HCT116 (cell line): ENCODE results near the gene SHC2. TPM values are rescaled to one million over a fixed set of nuclear protein-coding genes. Genes with fewer than 3 reads are reported as not detected.

ENCODE experiments used
- ATAC-seq: fragments of 200-7000 bp; cut with Tn5 transposase; 2 replicates; pipeline ENCODE4 v1.9.1; 2020; ENCODE audit warnings: mild to moderate bottlenecking, moderate library complexity
- BruUV-seq: library from RNA; stranded (reverse); fragments of 400-500 nt; replicated peaks from 2 replicates; lab custom pipeline; 2021; lab: Mats Ljungman, UMichigan
- CTCF ChIA-PET: fragments of 300-600 bp; sonication (Branson Sonifier 250); formaldehyde crosslinking; loops from one replicate; lab custom pipeline; 2021; ENCODE audit warnings: antibody characterized with exemption; lab: Charles Lee
- POLR2A ChIA-PET: fragments of 300-600, 350-600 bp; sonication (Branson Sonifier 250); formaldehyde crosslinking; loops from one replicate; lab custom pipeline; 2021; ENCODE audit warnings: antibody characterized with exemption; lab: Charles Lee
- RAD21 ChIA-PET, 2 experiments: fragments of 300-600 bp; sonication (Branson Sonifier 250); formaldehyde crosslinking; loops; one replicate each; lab custom pipeline; 2023; ENCODE audit warnings: low total read pairs in 2 of 2; ENCODE audit not compliant: uncharacterized antibody in 2 of 2, unreplicated experiment in 2 of 2, low non-redundant PET in 1 of 2; lab: Charles Lee
- DNase-seq: peaks from one replicate; pipeline ENCODE4 v3.0.0-alpha.2; 2010; ENCODE audit warnings: low read depth, low spot score
- H2AFZ ChIP-seq: fragments of 200-600 bp; shearing (Covaris generic), sonication (generic); 2 replicates; pipeline ENCODE4 v1.6.1; 2017; ENCODE audit warnings: low read depth, mixed run types, mixed read lengths, antibody characterized with exemption, low read length; ENCODE audit not compliant: poor library complexity, severe bottlenecking
- H3K27ac ChIP-seq: 2 replicates; pipeline ENCODE4 v1.5.1; 2012; ENCODE audit warnings: low read depth, low read length
- H3K27me3 ChIP-seq: fragments of 200-600 bp; sonication (generic); 2 replicates; pipeline ENCODE4 v1.6.1; 2016; ENCODE audit warnings: mixed run types, low read length, mixed read lengths; ENCODE audit not compliant: insufficient read depth
- H3K36me3 ChIP-seq, 2 experiments: fragments of 200-500 bp in 1 of 2; fragments of 200-600 bp in 1 of 2; sonication (Bioruptor generic) in 1 of 2; sonication (generic) in 1 of 2; 2 replicates each; pipeline versions ENCODE4 v1.5.1 to v1.6.1; 2014 to 2016; ENCODE audit warnings: low read length in 2 of 2, inconsistent platforms in 1 of 2, mixed read lengths in 1 of 2, mixed run types in 1 of 2; ENCODE audit not compliant: insufficient read depth in 2 of 2, control insufficient read depth in 1 of 2
- H3K4me1 ChIP-seq, 2 experiments: fragments of 200-600 bp in 1 of 2; sonication (generic) in 1 of 2; 2 replicates each; pipeline versions ENCODE4 v1.5.1 to v1.6.1; 2012 to 2017; ENCODE audit warnings: low read length in 2 of 2, inconsistent platforms in 1 of 2, mild to moderate bottlenecking in 1 of 2, mixed read lengths in 1 of 2, mixed run types in 1 of 2, moderate library complexity in 1 of 2; ENCODE audit not compliant: insufficient read depth in 2 of 2, control insufficient read depth in 1 of 2
- H3K4me2 ChIP-seq: fragments of 200-600 bp; sonication (generic); 2 replicates; pipeline ENCODE4 v1.6.1; 2017; ENCODE audit warnings: mixed run types, low read length, mixed read lengths
- H3K4me3 ChIP-seq, 2 experiments: fragments of 200-600 bp in 1 of 2; sonication (generic) in 1 of 2; replicated peaks in 1 of 2; 2 replicates each; pipeline ENCODE4 v1.5.1; 2011 to 2016; ENCODE audit warnings: low read length in 2 of 2, control low read depth in 1 of 2, low read depth in 1 of 2, mild to moderate bottlenecking in 1 of 2, mixed read lengths in 1 of 2, mixed run types in 1 of 2
- H3K79me2 ChIP-seq: fragments of 200-600 bp; sonication (generic); 2 replicates; pipeline ENCODE4 v1.6.1; 2017; ENCODE audit warnings: mild to moderate bottlenecking, mixed run types, low read length, moderate library complexity, mixed read lengths; ENCODE audit not compliant: insufficient read depth
- H3K9ac ChIP-seq: fragments of 200-600 bp; sonication (generic); 2 replicates; pipeline ENCODE4 v1.6.1; 2016; ENCODE audit warnings: low read length, mixed read lengths
- H3K9me2 ChIP-seq: fragments of 200-600 bp; sonication (generic), shearing (Covaris generic); 2 replicates; pipeline ENCODE4 v1.6.1; 2017; ENCODE audit warnings: mixed run types, mild to moderate bottlenecking, moderate library complexity; ENCODE audit not compliant: insufficient read depth
- H3K9me3 ChIP-seq, 2 experiments: fragments of 200-500 bp in 1 of 2; fragments of 200-600 bp in 1 of 2; sonication (Bioruptor generic) in 1 of 2; sonication (generic) in 1 of 2; 2 replicates each; pipeline ENCODE4 v1.6.1; 2014 to 2017; ENCODE audit warnings: low read length in 2 of 2, mixed read lengths in 2 of 2, inconsistent platforms in 1 of 2, low read depth in 1 of 2, mild to moderate bottlenecking in 1 of 2, mixed run types in 1 of 2, moderate library complexity in 1 of 2; ENCODE audit not compliant: control insufficient read depth in 1 of 2, insufficient read depth in 1 of 2
- H4K20me1 ChIP-seq: fragments of 200-600 bp; sonication (generic), shearing (Covaris generic); 2 replicates; pipeline ENCODE4 v1.6.1; 2017; ENCODE audit warnings: mixed run types, mild to moderate bottlenecking, moderate library complexity; ENCODE audit not compliant: insufficient read depth
- CBX3 ChIP-seq: IDR thresholded peaks from 2 replicates; pipeline ENCODE4 v1.6.1; 2012; ENCODE audit warnings: low read depth
- CEBPB ChIP-seq: IDR thresholded peaks from 2 replicates; pipeline ENCODE4 v1.6.1; 2012; ENCODE audit warnings: low read depth
- ELF1 ChIP-seq: IDR thresholded peaks from 2 replicates; pipeline ENCODE4 v1.6.1; 2012; ENCODE audit warnings: low read depth, borderline replicate concordance
- EZH2phosphoT487 ChIP-seq: fragments of 200-600 bp; IDR thresholded peaks from 2 replicates; pipeline ENCODE4 v1.6.1; 2018; ENCODE audit warnings: antibody characterized with exemption, borderline replicate concordance
- FOSL1 ChIP-seq: IDR thresholded peaks from 2 replicates; pipeline ENCODE4 v1.6.1; 2012; ENCODE audit warnings: low read depth
- JUND ChIP-seq: IDR thresholded peaks from 2 replicates; pipeline ENCODE4 v1.6.1; 2012
- POLR2AphosphoS5 ChIP-seq: IDR thresholded peaks from 2 replicates; pipeline ENCODE4 v1.6.1; 2011; ENCODE audit warnings: mild to moderate bottlenecking, low read depth, low read length, moderate library complexity
- RAD21 ChIP-seq: IDR thresholded peaks from 2 replicates; pipeline ENCODE4 v1.6.1; 2012; ENCODE audit warnings: low read depth, mild to moderate bottlenecking
- SIN3A ChIP-seq: IDR thresholded peaks from 2 replicates; pipeline ENCODE4 v1.6.1; 2012; ENCODE audit warnings: low read depth
- SP1 ChIP-seq: IDR thresholded peaks from 2 replicates; pipeline ENCODE4 v1.6.1; 2012; ENCODE audit warnings: low read depth
- SRF ChIP-seq: IDR thresholded peaks from 2 replicates; pipeline ENCODE4 v1.6.1; 2012; ENCODE audit warnings: low read depth
- TCF7L2 ChIP-seq: IDR thresholded peaks from 2 replicates; pipeline ENCODE4 v1.7.0; 2011; ENCODE audit warnings: borderline replicate concordance, inconsistent platforms; ENCODE audit not compliant: insufficient read depth, insufficient read length; ENCODE audit errors: extremely low read depth
- YY1 ChIP-seq: IDR thresholded peaks from 2 replicates; pipeline ENCODE4 v1.6.1; 2011; ENCODE audit warnings: low read length, low read depth, moderate library complexity, mild to moderate bottlenecking; ENCODE audit not compliant: insufficient replicate concordance; ENCODE audit errors: extremely low read depth
- ZFX ChIP-seq: fragments of 450-650 bp; IDR thresholded peaks from 2 replicates; pipeline ENCODE4 v1.6.1; 2017
- ZNF274 ChIP-seq: fragments of 200-500 bp; sonication (Bioruptor generic); IDR thresholded peaks from 2 replicates; pipeline ENCODE4 v1.6.1; 2014; ENCODE audit warnings: mild to moderate bottlenecking, low read depth, low read length, inconsistent platforms
- intact Hi-C: fragments of 100-400 bp; cut with micrococcal nuclease; formaldehyde crosslinking; loops from 2 replicates; pipeline ENCODE4 v1.10.0; 2022
- total RNA-seq: library from RNA; stranded (reverse); gene quantifications from one replicate; pipeline ENCODE4 v1.2.1, GENCODE V29; 2021; ENCODE audit not compliant: unreplicated experiment
- TF ChIP-seq, protein P1 (sequence below): IDR thresholded peaks from 2 replicates; pipeline ENCODE4 v1.6.1; 2012
- TF ChIP-seq, protein P2 (sequence below): IDR thresholded peaks from 2 replicates; pipeline ENCODE4 v1.6.1; 2012
- TF ChIP-seq, protein P3 (sequence below), 3 experiments: fragments of 200-600 bp in 1 of 3; sonication (generic) in 1 of 3; IDR thresholded peaks in 2 of 3; conservative IDR thresholded peaks in 1 of 3; 2 replicates each; pipeline ENCODE4 v1.5.1; 2012 to 2017; ENCODE audit warnings: low read depth in 2 of 3, low read length in 2 of 3, antibody characterized with exemption in 1 of 3, borderline replicate concordance in 1 of 3, control low read depth in 1 of 3, mild to moderate bottlenecking in 1 of 3, mixed read lengths in 1 of 3, mixed run types in 1 of 3, moderate library complexity in 1 of 3; ENCODE audit not compliant: insufficient read depth in 1 of 3
- TF ChIP-seq, protein P4 (sequence below): IDR thresholded peaks from 2 replicates; pipeline ENCODE4 v1.6.1; 2012; ENCODE audit warnings: low read depth

SHC2 gene
- total RNA-seq, 1 experiment from 2014 or later: 2.5 TPM

DNA sequence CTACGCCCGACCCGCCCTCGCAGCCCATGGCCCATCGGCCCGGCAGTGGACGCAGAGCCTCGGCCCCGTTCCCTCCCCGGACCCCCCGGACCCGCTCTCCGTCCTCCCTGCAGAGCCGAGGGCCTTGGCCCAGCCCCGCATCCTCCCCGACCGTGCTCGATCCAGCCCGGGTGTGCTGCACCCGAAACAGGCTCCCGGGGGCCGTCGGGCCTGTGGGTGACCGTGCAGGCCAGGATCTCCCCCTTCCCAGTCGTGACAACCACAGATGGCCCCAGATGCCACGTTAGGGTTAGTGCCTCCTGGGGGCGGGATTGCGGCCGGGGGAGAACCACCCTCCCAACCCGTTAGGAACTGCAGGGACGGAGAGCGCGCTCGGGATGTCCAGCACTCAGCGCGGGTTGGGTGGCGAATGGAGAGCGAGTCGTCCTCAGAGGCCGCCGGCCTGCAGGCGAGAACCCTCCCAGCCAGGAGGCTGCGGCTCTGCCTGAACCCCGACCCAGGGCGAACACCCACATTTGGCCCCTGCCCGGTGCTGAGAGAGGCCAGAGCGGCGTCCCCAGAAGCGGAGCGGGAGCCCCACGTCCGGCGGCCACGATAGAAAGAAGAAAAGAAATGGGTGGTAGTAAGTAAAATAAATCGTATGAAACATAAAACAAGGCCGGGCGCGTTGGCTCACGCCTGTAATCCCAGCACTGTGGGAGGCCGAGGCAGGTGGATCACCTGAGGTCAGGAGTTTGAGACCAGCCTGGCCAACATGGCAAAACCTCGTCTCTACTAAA, 28.8 kb upstream of the SHC2 start:
- ChIA-PET POLR2A (interaction anchor here (0.6 to 0.9 kb wide), 2 partner anchors 17 to 200 kb away, joined by 3 to 4 read pairs; no protein-coding TSS in a partner anchor), RAD21 (no interaction called here), CTCF (interaction anchor here (0.6 to 0.9 kb wide), 3 partner anchors 10 to 21 kb away, joined by 3 to 6 read pairs (median 4); no protein-coding TSS in a partner anchor)
- Histone ChIP-seq H3K9ac (peak overlapping the region; percentile 98), H3K4me3 (peak overlapping the region; percentile 45 to 79), H3K4me1 (peaks cover 6 to 11% of the 10 kb centered on the region in 2 experiments), H3K4me2 (peak overlapping the region; percentile 85), H4K20me1 (no peaks in the 10 kb centered on the region), H3K9me2 (no peaks in the 10 kb centered on the region), H3K9me3 (no peaks in the 10 kb centered on the region; a peak in 1 of 4 replicates), H3K79me2 (no peaks in the 10 kb centered on the region), H3K27me3 (no peaks in the 10 kb centered on the region), H3K36me3 (no peaks in the 10 kb centered on the region), H2AFZ (no peak overlapping the region), H3K27ac (peak overlapping the region; percentile 100; the same call in 1 of the 2 replicates)
- TF ChIP-seq, protein P1, sequence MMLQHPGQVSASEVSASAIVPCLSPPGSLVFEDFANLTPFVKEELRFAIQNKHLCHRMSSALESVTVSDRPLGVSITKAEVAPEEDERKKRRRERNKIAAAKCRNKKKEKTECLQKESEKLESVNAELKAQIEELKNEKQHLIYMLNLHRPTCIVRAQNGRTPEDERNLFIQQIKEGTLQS: no peak
- TF ChIP-seq FOSL1 (no peak), ELF1 (no peak), JUND (no peak), SP1 (no peak), POLR2AphosphoS5 (no peak), ZNF274 (no peak), TCF7L2 (no peak), EZH2phosphoT487 (no peak), RAD21 (no peak), SRF (no peak), ZFX (no peak), SIN3A (no peak), CBX3 (no peak), YY1 (no peak), CEBPB (no peak)
- TF ChIP-seq, protein P2, sequence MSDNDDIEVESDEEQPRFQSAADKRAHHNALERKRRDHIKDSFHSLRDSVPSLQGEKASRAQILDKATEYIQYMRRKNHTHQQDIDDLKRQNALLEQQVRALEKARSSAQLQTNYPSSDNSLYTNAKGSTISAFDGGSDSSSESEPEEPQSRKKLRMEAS: no peak
- TF ChIP-seq, protein P3, sequence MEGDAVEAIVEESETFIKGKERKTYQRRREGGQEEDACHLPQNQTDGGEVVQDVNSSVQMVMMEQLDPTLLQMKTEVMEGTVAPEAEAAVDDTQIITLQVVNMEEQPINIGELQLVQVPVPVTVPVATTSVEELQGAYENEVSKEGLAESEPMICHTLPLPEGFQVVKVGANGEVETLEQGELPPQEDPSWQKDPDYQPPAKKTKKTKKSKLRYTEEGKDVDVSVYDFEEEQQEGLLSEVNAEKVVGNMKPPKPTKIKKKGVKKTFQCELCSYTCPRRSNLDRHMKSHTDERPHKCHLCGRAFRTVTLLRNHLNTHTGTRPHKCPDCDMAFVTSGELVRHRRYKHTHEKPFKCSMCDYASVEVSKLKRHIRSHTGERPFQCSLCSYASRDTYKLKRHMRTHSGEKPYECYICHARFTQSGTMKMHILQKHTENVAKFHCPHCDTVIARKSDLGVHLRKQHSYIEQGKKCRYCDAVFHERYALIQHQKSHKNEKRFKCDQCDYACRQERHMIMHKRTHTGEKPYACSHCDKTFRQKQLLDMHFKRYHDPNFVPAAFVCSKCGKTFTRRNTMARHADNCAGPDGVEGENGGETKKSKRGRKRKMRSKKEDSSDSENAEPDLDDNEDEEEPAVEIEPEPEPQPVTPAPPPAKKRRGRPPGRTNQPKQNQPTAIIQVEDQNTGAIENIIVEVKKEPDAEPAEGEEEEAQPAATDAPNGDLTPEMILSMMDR (IDR thresholded peaks at IDR 0.05 in 2 of 3, conservative IDR thresholded peaks at IDR 0.05 in 1 of 3; ENCODE audit: borderline replicate concordance in 1 of 3, insufficient read depth in 1 of 3, low read depth in 2 of 3, low read length in 2 of 3): no peak
- TF ChIP-seq, protein P4, sequence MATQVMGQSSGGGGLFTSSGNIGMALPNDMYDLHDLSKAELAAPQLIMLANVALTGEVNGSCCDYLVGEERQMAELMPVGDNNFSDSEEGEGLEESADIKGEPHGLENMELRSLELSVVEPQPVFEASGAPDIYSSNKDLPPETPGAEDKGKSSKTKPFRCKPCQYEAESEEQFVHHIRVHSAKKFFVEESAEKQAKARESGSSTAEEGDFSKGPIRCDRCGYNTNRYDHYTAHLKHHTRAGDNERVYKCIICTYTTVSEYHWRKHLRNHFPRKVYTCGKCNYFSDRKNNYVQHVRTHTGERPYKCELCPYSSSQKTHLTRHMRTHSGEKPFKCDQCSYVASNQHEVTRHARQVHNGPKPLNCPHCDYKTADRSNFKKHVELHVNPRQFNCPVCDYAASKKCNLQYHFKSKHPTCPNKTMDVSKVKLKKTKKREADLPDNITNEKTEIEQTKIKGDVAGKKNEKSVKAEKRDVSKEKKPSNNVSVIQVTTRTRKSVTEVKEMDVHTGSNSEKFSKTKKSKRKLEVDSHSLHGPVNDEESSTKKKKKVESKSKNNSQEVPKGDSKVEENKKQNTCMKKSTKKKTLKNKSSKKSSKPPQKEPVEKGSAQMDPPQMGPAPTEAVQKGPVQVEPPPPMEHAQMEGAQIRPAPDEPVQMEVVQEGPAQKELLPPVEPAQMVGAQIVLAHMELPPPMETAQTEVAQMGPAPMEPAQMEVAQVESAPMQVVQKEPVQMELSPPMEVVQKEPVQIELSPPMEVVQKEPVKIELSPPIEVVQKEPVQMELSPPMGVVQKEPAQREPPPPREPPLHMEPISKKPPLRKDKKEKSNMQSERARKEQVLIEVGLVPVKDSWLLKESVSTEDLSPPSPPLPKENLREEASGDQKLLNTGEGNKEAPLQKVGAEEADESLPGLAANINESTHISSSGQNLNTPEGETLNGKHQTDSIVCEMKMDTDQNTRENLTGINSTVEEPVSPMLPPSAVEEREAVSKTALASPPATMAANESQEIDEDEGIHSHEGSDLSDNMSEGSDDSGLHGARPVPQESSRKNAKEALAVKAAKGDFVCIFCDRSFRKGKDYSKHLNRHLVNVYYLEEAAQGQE: no peak
- no TSS peak for BruUV-seq
- DNase-seq: no peak
- intact Hi-C loops: no loop called here
- ATAC-seq: 0 out of 2 replicates have a peak, but pooled peaks have one; percentile 1
